HepG2 (cell line): Measurements from ENCODE around the gene OTUB2. TPM values are rescaled to one million over a fixed set of nuclear protein-coding genes. Genes with fewer than 3 reads are reported as not detected.

Experiments used
- GABPA ChIP-seq, 2 experiments: IDR thresholded peaks; 2 replicates each; pipeline ENCODE4 v1.6.1; 2011 to 2016; ENCODE audit warnings: low read depth in 2 of 2, low read length in 1 of 2, missing biosample characterization in 1 of 2, missing genetic modification characterization in 1 of 2
- GPBP1L1 ChIP-seq: sonication (generic); formaldehyde crosslinking; IDR thresholded peaks from 2 replicates; pipeline ENCODE4 v1.5.0; 2020; ENCODE audit warnings: mild to moderate bottlenecking, missing genetic modification reagents
- HOXA9 ChIP-seq: sonication (generic); formaldehyde crosslinking; IDR thresholded peaks from 2 replicates; pipeline ENCODE4 v1.8.1; 2022; ENCODE audit warnings: missing genetic modification reagents, mild to moderate bottlenecking, moderate library complexity, borderline replicate concordance
- MBNL3 ChIP-seq: fragments of 250-450 bp; sonication (Bioruptor Pico); conservative IDR thresholded peaks from 2 replicates; pipeline ENCODE4 v1.8.0; 2022; ENCODE audit warnings: mild to moderate bottlenecking, inconsistent platforms
- MTF1 ChIP-seq: sonication (generic); formaldehyde crosslinking; IDR thresholded peaks from 2 replicates; pipeline ENCODE4 v1.5.0; 2020; ENCODE audit warnings: missing genetic modification reagents
- PAWR ChIP-seq: sonication (generic); formaldehyde crosslinking; IDR thresholded peaks from 2 replicates; pipeline ENCODE4 v1.4.0; 2020; ENCODE audit warnings: missing genetic modification reagents, mild to moderate bottlenecking, borderline replicate concordance
- REXO4 ChIP-seq: sonication (generic); formaldehyde crosslinking; IDR thresholded peaks from 2 replicates; pipeline ENCODE4 v1.8.0; 2022; ENCODE audit warnings: missing genetic modification reagents, mild to moderate bottlenecking, borderline replicate concordance
- SMARCE1 ChIP-seq: fragments of 450-650 bp; IDR thresholded peaks from 2 replicates; pipeline ENCODE4 v1.6.1; 2017; ENCODE audit warnings: borderline replicate concordance
- THAP11 ChIP-seq: IDR thresholded peaks from 2 replicates; pipeline ENCODE4 v1.6.1; 2016; ENCODE audit warnings: missing biosample characterization, missing genetic modification reagents
- ZFP36 ChIP-seq: fragments of 150-350 bp; IDR thresholded peaks from 2 replicates; pipeline ENCODE4 v1.6.1; 2018; ENCODE audit warnings: borderline replicate concordance, low read length, low read depth; ENCODE audit not compliant: partially characterized antibody
- ZNF414 ChIP-seq: sonication (generic); formaldehyde crosslinking; IDR thresholded peaks from 2 replicates; pipeline ENCODE4 v1.5.0; 2020; ENCODE audit warnings: missing genetic modification reagents
- ZNF460 ChIP-seq: sonication (generic); formaldehyde crosslinking; IDR thresholded peaks from 2 replicates; pipeline ENCODE4 v1.5.1; 2020; ENCODE audit warnings: missing genetic modification reagents, mild to moderate bottlenecking, borderline replicate concordance
- ZNF619 ChIP-seq: sonication (generic); formaldehyde crosslinking; IDR thresholded peaks from 2 replicates; pipeline ENCODE4 v1.4.0; 2020; ENCODE audit warnings: mild to moderate bottlenecking, missing genetic modification reagents
- ZNF646 ChIP-seq: sonication (generic); formaldehyde crosslinking; IDR thresholded peaks from 2 replicates; pipeline ENCODE4 v1.9.0; 2021; ENCODE audit warnings: mild to moderate bottlenecking, missing genetic modification reagents
- ZNF660 ChIP-seq: sonication (generic); formaldehyde crosslinking; IDR thresholded peaks from 2 replicates; pipeline ENCODE4 v1.5.1; 2020; ENCODE audit warnings: mild to moderate bottlenecking, low read depth, missing genetic modification reagents, borderline replicate concordance
- polyA plus RNA-seq, 8 experiments: library from polyadenylated mRNA; depleted of rRNA in 3 of 8; stranded (reverse) in 7 of 8; unstranded in 1 of 8; fragments of >200 nt; fragmentation: Illumina TruSeq in 4 of 8; extraction: Trizol in 4 of 8; gene quantifications; 2 replicates each; pipeline versions ENCODE4 v1.2.1 to v1.2.3, GENCODE V29; 2011 to 2016; ENCODE audit warnings: low read depth in 4 of 8, missing spikeins in 1 of 8, mixed read lengths in 1 of 8; ENCODE audit not compliant: insufficient read depth in 1 of 8
- total RNA-seq, 5 experiments: library from RNA; depleted of rRNA; stranded (reverse); fragments of >200 nt; fragmentation: Illumina TruSeq; extraction: Trizol; gene quantifications; 2 replicates each; pipeline ENCODE4 v1.2.3, GENCODE V29; 2016; ENCODE audit warnings: low read depth in 1 of 5
- TF ChIP-seq, protein P1 (sequence below): sonication (generic); formaldehyde crosslinking; IDR thresholded peaks from 2 replicates; pipeline ENCODE4 v1.8.1; 2023; ENCODE audit warnings: mild to moderate bottlenecking, inconsistent platforms, moderate library complexity, missing genetic modification reagents, borderline replicate concordance
- TF ChIP-seq, protein P2 (sequence below): IDR thresholded peaks from 2 replicates; pipeline ENCODE4 v1.6.1; 2016; ENCODE audit warnings: missing biosample characterization, missing genetic modification reagents, low read depth

Gene OTUB2
- total and polyA plus RNA-seq, 2 of the 13 experiments (the other 11 are each of a cell fraction or from before 2014, with no cell fraction given) = 2.2 to 2.4 TPM

DNA sequence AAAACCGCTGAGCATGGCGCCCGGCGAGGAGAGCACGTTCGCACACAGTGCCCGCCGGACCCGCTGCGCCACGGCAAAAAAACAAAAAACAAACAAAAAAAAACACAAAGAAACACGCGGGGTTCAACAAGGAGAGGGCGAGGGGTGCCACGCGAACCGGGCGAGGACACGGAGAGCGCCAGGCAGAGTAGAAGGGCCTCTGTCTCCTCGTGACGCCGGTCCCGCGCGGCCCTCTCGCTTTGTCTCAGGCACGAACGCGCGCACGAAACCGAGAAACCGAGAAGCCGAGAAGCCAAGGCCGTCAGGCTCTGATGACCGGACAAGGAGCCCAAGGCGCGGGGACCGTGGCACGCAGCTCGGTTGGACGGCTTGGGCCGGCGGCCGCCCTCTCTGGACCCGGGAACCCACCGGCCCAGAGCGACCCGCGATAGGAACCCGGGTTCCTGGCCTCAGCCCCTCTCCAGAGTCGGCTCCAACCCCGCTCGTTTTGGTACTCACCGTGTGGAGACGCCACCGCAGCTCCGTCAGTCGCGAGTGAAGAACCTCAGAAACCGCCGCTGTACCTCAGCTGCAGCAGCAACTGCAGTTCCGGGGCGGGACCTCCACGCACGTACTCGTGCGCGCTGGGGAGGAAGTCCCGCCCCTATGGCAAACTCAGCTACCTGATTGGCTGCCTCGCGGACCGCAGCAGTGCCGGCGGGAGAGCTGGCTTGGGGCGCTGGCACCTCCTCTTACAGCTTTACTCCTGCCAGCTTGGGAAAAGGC, 54.7 kb downstream of the OTUB2 start, which contains the start of the genes DDX24 and IFI27L1 (continued):
- TF ChIP-seq ZNF660 (CRISPR knock-in tag) = no peak
- TF ChIP-seq HOXA9 (CRISPR knock-in tag) = no peak
- no peak for TF ChIP-seq MBNL3
- no peak for TF ChIP-seq PAWR (CRISPR knock-in tag)
- no peak for TF ChIP-seq REXO4 (CRISPR knock-in tag)
- no peak for TF ChIP-seq SMARCE1
- TF ChIP-seq, protein P1, sequence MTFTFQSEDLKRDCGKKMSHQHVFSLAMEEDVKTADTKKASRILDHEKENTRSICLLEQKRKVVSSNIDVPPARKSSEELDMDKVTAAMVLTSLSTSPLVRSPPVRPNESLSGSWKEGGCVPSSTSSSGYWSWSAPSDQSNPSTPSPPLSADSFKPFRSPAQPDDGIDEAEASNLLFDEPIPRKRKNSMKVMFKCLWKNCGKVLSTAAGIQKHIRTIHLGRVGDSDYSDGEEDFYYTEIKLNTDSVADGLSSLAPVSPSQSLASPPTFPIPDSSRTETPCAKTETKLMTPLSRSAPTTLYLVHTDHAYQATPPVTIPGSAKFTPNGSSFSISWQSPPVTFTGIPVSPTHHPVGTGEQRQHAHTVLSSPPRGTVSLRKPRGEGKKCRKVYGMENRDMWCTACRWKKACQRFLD (CRISPR knock-in tag) = no peak
- TF ChIP-seq ZNF460 (CRISPR knock-in tag) = no peak
- no peak for TF ChIP-seq ZNF414 (CRISPR knock-in tag)
- TF ChIP-seq GABPA (IDR thresholded peaks at IDR 0.05; ENCODE audit: low read depth, low read length) = peak; percentile 91
- peak; percentile 96 for TF ChIP-seq GABPA (CRISPR knock-in tag; IDR thresholded peaks at IDR 0.05; ENCODE audit: low read depth)
- no peak for TF ChIP-seq GPBP1L1 (CRISPR knock-in tag)
- no peak for TF ChIP-seq ZNF646 (CRISPR knock-in tag)
- TF ChIP-seq ZFP36 = no peak
- TF ChIP-seq ZNF619 = no peak
- peak; percentile 80 for TF ChIP-seq THAP11 (CRISPR knock-in tag)
- TF ChIP-seq, protein P2, sequence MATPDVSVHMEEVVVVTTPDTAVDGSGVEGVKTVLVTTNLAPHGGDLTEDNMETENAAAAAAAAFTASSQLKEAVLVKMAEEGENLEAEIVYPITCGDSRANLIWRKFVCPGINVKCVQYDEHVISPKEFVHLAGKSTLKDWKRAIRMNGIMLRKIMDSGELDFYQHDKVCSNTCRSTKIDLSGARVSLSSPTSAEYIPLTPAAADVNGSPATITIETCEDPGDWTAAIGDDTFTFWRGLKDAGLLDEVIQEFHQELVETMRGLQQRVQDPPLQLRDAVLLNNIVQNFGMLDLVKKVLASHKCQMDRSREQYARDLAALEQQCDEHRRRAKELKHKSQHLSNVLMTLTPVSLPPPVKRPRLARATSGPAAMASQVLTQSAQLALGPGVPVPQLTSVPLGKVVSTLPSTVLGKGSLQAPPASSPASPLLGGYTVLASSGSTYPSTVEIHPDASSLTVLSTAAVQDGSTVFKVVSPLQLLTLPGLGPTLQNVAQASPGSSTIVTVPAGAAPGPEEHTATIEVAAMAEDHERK = peak; percentile 67
- TF ChIP-seq MTF1 (CRISPR knock-in tag) = no peak; the same call in 1 of the 2 replicates
